ENCODE data around the gene DEGS2. TPM values are rescaled to one million over a fixed set of nuclear protein-coding genes. Genes with fewer than 3 reads are reported as not detected.

DEGS2 gene
- polyA plus RNA-seq, 5 donors: 2.3 to 9.9 (median 5.8) TPM

DNA sequence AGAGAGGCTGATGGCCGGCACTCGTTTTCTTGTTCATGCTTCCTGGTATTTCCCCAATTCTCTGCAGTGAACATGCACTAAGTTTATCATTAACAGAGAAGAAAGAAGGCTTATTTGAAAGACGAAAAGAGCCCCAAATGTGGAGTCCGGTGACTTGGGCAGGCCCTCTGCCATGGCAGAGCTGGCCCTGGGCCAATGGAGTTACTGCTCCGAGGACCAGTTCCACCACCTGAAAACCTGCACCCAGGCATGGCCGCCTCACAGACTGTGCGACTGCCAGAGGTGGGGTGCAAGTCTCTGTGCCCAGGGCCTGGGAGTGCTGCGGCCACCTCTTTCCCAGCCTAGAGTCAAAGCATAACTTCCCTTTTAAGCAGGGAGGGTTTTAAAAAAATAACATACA is 24.9 kb downstream of the DEGS2 start:
- peak in 1 of 2 donors; percentile 46 for DNase-seq

DNA sequence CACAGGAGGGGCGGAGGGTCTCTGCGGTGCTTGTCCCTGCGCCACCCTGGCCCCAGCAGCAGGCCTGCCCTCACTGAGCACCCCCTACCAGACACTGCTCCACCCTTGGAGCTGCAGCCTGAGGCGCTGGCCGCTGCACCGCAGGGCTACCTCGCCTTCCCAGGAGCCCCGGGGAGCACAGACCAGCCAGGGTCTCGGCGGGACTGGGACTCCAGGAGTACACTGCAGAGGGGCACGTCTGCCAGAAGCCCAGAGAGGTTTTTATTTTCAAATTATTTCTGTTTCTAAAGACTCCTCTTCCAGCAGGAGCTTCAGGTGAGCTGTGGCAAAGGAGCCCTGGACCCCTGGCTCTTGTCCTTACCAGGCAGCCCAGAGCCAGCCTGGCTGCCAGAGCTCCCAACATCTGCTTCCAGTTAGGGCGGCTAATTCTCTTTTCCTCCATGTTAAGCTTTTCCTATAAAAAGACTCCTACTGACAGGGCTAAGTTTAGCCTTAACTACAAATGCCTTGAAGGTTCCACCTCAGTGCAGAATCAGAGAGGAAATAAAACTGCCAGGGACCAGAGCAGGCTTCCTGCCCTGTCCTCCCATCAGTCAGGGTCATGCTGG is 26.4 kb downstream of the DEGS2 start:
- DNase-seq: no peak

DNA sequence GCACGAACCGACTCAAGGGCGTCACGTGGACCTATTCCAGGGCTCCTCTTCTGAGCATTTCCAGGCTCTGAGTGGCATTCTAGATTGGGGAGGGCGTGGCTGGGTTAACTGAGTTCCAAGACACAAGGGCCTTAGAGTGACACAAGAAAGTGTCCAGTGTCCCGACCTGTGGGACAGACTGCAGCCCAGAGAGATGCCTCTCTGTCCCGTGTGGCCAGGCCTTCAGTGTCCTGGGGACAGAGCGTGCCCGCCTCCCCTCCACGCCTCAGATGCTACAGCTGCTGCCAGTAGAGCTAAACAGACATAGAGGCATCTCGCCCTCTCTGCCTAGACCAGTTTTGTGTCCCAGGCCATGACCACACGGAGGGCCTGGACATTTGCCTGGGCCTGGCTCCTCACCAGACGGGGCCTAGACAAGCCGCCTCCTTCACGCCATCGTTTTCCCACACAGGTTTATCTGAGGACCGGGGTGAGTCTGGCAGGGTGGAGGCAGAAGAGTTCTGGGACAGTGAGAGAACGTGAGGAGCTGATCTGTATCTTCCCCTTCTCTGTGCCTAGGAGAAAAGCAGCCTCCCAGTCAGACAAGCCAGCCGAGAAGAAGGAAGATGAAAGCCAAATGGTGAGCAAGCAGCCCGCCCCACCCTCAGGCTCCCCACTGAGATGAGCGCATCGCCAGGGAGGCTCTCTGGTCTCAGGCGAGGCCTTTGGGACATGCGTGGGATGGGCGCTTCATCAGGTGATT is 27.1 kb downstream of the DEGS2 start:
- DNase-seq: no peak

DNA sequence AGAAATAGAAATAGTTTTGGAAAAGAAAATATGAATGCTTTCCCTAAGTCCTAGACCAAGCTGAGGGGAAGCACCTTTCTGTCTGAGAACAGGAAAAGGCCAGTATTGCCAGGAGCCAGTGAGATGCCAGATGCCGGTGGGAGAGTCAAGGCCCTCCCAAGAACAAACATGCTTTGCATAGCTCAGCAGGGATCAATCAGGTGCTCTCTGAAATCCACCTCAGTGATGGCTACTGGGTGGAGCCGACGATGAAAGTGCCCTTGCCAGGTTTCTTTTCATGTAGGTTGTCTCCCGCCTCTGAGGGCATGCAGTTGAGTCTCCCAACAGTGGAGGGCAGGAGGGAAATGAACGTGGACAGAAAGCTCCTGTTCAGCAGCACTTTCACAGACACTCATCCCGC is 28.3 kb downstream of the DEGS2 start:
- no peak for DNase-seq

DNA sequence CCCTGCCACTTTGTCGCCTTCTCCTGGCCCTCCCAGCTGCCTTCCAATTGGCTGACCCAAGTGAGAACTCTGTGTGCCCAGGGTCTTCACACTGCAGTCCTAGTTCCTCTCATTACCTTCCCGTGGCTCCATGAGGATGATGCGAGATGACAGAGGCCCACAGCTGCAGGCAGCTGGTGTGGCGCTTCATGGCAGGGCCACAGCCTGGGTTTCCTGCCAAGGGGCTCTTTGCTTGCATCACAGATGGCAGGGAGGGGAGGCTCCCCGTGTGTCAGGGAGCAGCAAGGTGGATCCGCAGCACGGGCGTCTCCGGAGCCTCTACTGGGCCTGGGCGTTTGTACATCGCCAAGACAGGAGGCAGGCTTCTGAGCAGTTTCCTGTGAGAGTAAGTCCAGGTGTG is 28.9 kb downstream of the DEGS2 start:
- no peak for DNase-seq

DNA sequence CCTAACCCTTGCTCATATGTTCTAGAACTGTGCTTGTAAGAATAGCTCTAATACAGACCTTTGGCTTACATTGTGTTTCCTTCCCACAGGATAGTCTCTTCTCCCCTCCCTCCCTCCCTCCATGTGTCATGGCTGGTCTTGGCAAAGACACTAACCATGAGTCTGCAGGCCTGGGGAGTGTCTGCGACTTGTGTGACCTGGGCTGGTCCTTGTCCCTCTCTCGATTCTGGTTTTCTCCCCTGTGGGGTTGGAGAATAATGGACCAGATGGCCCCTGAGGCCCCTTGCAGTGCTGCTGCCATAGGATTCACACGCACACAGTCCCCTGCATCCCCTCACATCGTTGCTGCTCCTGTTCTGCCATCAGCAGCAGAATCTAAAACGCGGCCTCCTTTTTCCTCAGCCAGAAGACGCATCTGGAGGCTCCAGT is 30.3 kb downstream of the DEGS2 start:
- DNase-seq: no peak

DNA sequence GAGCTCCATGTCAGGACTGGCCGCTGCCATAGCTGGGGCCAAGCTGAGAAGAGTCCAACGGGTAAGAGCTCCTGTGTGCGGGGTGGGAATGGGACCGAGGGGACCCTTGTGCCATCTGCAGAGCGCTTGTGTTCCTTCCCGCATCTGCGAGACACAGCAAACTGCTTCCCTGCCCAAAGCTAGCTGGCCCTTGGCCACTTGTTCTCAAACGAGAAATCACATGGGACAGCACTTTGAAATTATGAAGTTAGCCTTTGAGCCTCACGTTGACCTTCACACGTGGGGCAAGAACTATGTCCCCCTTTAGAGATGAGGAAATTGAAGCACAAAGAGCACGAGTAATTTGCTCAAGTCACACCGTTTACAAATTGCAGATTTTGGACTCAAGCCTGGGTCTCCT is 30.8 kb downstream of the DEGS2 start:
- no peak for DNase-seq

DNA sequence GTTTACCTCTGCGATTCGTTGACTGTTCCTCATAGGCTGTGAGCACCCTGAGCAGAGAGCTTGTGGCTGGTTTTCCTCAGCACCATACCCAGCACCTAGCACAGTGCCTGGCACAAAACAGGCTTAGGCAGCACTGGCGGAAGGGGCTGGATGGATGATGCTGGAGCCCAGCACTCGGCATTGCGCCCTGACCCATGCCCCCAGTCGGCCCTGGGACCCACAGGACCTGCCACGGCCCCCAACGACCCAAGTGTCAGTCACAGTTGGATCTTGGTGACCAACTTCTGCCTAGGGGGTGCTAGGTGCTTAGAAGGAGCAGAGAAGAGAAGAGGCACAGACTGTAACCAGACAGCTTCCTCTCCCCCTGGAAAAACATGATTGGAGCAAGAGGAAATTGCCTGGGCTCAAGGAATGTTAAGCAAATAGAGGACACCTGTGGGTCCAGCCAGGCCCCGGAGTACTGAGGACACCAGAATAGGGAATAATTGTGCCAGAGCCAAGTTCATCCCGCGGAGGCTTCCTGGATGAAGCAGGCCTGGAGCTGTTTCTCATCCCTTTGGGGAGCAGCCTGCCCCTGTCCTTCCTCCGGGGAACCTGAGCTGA is 31.5 kb downstream of the DEGS2 start:
- DNase-seq: no peak

DNA sequence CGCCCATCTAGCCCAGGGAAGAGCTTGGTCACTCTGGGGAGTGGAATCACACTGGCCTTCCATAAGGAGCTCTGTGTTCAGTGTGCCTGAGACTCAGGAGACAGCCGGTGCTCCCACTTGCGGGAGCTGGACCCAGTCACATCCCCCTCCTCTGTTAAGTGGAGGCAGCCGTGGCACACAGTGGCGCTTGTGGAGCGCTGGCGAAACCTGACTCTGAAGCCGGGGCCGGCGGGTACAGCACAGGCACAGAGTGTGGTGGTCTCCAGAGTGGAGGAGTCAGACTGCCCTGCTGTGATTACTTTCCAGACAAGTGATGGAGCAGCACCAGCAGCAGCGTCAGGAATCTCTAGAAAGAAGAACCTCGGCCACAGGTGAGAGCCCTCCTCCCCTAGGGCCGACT is 33.0 kb downstream of the DEGS2 start:
- no peak for DNase-seq

DNA sequence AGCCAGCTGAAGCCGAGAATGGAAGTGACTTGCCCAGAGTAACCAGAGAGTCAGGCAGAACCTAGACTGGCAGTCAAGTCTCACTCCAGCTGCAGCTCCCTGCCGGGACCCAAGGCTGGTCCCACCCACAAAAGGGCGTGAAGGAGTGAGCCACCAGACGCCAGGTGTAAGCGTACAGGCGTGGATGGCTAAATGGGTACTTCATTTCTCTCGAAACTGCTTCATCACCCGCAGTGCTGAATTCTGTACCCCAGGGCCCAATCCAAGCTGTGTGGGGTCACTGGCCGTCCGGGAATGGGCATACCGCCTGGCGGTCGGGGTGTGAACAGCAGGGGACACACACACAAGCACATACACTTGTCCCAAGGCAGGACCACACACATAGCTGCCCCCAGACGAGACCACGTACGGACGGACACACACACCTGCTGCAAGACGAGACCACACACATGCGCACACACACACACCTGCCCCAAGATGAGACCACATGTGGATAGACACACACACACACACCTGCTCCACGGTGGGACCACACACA is 34.8 kb downstream of the DEGS2 start:
- no peak for DNase-seq

DNA sequence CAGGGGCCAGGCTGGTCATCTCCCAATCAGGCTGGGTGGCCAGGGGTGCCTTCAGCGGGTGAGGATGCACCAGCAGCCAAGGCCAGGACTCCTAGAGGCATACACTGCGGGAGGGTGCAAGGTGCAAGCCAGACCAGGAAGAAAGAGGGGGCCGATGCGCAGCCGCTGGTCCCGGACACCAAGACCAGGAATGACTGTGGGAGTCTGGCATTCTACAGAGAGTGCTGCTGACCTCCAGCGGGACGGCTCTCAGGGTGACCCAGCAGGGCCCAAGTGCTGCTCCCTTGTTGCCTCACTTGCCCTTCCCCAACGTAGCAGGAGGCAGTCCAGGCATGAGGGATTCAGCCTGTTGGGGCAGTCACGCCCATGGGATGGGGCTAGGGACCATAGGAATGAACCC is 35.8 kb downstream of the DEGS2 start:
- no peak for DNase-seq

DNA sequence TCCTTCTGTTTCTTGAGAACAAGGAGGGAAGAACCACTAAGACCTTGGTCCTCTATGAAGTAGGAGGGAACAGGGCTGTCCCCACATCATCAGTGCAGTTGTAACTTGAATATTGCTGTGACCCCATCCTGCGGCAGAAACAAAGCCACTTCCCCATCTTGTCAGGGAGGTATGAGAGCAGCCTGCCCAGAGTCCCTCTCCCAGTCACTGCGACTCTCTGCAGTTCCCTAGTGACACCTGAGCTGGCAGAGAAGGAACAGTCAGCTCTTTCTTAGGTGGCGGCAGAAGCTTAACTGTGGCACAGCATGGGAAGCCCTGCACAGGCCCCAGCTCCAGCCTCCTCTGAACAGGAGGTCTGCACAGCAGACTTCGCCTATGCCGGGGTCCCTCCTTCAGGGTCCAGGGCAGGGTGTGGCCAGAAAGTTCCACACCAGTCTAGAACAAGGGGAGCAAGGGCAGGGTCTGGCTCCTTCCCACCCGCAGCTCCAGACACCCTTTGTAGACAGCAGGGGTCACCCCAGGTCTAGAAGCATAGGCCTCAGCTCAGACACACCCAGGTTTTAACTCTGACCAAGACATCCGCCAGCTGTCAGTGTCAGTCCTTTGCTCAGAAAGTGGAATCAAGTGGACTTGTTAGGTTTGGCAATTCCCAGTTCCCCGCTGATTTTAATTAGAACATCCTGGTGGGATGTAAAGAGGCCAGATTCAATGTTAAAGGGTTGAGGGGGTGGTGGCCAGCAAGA is 36.8 kb downstream of the DEGS2 start:
- no peak for DNase-seq

DNA sequence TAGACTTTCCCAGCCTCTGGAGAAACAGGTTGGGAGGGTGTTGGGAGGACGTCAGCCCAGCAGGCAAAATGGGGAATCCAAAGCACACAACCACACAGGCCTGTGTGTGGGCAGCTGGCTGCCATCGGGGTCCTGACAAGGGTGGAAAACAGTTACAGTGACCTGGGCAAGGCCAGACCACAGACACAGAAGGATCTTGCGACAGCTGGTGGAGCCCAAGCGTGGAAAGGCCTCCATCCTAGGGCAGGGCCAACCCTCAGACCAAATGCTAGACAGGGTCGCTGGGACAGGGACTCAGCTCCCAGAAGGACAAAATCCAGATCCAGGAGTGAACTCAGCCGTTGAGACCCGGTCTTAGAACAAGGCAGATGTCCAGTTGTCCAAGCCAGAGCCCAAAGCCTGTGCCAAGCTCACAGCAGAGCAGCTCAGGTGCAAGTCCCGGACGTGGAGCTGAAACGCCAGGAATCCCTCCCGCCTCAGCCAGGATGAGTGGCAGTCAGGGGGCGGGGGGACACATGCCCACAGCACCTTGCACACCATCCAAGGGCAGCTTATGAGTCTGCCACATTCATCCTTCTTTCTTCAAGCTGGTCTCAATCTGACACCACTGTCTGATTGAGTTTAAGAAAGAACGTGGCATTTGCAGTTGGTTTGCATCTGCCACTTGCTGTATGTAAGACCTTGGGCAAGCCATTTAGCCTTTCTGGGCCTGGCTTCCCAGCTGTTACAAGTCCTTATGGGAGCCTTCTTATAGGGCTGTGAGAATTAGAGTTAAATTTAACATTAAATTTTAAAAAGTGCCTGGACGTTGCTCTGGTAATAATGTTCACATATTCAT is 37.6 kb downstream of the DEGS2 start:
- no peak for DNase-seq

DNA sequence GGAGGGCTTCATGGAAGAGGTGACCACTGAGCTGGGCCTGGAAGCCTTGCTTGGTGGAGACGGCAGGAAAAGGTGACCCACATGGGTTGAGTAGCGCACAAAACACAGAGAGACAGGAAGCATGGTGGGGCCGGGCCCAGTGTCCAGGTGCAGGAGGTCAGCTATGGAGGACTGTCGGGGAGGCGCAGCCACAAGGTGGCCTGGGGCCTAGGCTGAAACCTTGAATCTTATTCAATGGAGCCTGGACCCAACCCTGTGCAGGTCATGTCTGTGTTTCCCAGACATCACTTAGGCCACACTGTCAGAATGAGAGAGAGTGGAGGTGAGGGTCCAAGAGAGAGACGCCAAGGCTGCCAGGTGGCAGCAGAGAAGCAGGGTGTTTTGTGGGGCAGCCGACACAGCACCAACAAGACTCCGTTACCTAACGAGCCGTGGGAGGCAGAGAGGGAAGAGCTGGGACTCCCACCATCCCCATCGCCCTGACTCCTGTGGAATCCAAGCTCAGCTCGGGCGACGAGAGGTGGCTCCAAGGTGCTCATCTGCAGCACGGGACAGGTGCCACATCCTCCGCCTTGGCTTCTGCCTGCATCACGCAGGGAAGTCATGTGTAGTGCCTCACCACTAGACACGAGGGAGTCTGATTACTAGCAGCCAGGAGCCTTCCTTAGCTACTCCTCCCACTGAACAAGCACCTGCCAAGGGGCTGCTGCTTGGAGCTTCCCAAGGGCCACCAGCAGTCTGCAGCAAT is 38.7 kb downstream of the DEGS2 start:
- DNase-seq: no peak

DNA sequence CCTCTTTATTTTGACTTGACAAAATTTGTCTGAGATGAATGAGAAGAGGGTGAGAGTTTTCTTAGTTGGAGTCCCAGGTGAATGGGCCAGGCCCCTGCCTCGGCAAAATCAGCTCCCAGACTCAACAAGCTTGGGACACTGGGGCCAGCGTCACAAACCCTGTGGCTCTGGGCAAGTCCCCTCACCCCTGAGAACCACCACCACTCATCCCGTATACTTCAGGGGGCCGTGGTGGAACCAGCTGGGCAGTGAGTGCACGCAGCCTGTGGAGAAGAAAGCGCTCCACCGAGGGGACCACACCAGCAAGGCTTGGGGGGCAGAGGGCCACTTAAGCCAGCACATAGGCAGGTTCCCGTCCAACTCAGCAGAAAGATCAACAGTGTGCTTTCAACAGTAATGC is 40.2 kb downstream of the DEGS2 start:
- DNase-seq: no peak

DNA sequence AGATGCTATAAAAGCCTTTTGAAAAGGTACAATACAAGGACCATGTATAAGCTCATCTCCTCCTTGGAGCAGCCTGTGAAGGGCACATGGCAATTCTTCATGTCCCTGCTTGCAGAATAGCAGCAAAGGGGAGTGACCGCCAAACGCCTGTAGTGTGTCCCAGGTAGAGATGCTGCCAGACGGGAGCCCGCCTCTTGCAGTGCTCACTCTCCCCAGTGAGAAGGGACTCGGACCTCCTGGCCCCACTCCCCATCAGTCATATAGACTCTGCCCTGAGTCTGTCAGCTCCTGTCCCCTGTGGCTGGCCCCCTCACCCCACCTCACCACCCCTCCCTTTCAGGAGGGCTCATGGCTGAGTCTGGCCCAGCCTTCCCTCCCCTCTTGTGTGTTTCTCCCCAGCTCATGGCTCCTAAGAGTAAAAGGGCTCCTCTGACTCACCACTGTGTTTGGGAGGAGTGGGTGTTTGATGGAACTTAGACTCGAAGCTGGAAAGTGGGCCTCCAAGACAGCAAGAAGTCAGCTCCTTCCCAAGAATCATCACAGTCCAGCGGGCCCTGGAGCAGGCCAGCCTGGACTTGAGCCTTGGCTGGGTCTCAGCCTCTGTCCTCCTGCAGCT is 40.9 kb downstream of the DEGS2 start:
- no peak for DNase-seq

DNA sequence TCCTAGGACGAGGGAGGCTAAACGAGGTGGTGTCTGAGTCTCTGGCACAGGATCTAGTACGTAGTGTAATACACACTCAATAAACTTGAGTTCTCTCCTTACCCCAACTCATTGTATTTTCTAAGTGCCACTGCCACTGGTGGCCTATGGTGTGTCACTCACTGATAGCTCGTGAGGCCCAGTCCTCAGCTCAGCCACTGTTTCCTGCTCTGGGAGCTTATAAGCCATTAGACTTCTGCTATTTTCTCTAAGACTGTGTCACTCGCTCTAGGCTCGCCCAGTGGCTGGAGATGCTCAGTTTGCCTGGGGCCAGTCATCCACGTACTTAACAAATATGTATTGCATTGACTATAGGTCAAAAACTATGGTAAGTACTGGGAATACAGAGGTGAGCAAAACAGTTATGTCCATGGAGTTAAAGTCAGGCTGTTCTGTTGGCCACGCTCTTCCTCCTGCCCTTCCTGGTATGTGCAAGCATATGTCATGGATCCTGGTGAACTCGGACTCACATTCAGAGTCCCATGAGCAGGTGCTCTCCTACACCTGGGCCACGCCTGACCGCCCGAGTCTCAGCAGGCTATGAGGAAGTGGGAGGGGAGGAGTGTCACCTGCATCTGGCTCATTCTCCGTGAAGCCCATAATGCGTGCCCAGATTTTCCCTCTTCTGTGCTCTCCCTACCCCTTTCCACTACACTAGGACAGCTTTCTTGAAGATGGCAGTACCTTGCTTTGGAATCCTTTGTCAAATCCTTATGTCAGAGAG is 41.6 kb downstream of the DEGS2 start:
- no peak for DNase-seq

DNA sequence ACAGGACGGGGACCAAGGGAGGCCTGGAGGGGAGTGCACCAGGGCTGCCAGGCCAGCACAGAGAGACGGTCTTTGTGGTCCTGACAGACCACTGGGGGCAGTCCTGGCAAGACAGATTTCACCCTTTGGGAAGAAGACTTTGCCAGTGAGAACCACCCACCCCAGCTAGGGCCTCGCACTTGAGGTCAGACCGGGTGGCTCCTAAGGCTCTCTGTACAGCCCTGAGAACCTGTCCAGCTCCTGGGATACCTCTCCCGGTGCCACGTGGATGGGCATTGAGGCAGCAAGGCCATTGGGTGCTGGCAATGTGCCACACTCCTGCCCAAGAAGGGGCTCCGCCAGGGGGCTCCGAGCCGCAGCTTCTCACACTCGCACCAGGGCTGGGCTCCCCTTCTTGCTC is 42.4 kb downstream of the DEGS2 start:
- DNase-seq: no peak

DNA sequence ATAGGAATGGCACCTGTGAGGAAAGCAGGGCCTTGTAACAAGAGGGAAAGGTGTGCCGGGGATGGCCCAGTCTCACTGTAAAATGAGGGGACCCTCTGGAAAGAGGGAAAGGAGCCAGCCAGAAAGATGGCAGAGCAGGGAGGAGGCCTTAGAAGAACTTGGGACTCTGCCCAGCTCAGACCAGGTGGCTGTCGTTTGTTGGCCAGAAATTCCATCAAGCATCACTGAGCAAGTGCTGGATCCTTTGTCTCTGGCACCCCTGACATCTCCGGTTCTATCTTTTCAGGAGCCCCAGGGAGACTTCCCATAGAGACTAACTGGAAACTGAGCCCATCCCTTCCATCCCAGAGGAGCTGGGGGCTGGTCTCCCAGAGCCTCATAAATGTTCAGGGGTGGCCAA is 43.3 kb downstream of the DEGS2 start:
- DNase-seq: no peak

All from right lung (tissue), 5 donors.